BE2C (cell line): Measurements from ENCODE around the gene CSNK1D.

Experiments
- DNase-seq: peaks from one replicate; pipeline ENCODE4 v3.0.0-alpha.2; 2020
- H3K27me3 ChIP-seq: fragments of 250-450 bp; sonication (Bioruptor Pico); 2 replicates; pipeline ENCODE4 v1.5.1; 2020; ENCODE audit warnings: mild to moderate bottlenecking
- H3K36me3 ChIP-seq: fragments of 250-450 bp; sonication (Bioruptor Pico); 2 replicates; pipeline ENCODE4 v1.5.1; 2020; ENCODE audit warnings: mild to moderate bottlenecking
- H3K4me1 ChIP-seq: fragments of 250-450 bp; sonication (Bioruptor Pico); 2 replicates; pipeline ENCODE4 v1.5.1; 2020
- H3K4me3 ChIP-seq: 2 replicates; pipeline ENCODE4 v1.5.1; 2011; ENCODE audit warnings: low read depth, low read length
- H3K9me3 ChIP-seq: fragments of 250-450 bp; sonication (Bioruptor Pico); 2 replicates; pipeline ENCODE4 v1.5.1; 2020
- TF ChIP-seq, protein P1 (sequence below): IDR thresholded peaks from 2 replicates; pipeline ENCODE4 v1.5.1; 2012; ENCODE audit warnings: mild to moderate bottlenecking, low read depth, low read length

CSNK1D gene

DNA sequence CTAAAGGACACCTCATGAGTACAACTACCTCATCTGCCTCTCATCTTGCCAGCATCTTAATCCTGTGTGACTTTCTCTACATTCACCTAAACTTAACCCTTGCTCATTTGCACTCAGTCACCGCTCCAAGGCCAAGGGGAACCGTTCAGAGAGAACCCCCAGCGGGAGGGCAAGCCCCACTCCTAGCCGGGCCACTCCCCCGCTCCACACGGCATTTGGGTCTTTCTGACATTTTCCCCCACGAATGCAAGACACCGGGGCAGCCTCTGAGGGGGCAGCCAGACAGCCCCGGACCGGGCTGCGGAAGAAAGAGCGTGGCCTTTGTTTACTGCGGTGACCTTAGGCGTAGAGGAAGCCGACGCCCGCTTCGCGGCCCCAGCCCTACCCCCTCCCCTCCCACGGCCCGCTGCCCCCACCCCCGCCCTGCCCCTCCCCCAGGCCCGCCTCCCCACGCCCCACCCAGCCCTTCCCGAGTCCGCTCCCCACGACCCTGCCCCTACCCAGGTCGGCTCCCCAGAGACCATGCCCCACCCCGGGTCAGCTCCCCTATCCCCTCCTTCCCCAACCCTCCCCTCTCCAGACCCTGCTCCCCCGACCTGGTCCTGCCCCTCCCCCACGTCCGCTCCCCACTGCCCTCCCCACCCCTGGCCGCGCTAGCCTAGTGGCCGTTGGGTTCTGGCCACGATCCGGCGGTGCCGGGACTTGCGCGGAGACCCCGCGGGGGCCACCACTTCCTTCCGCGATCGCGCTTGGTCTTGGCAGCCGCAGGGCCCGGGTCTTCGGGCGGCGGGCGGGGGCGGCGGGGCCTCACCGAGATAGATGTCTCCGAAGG lies 789 bp downstream of the CSNK1D start:
- Histone ChIP-seq H3K4me1 (peaks cover 17% of the 10 kb centered on the region), H3K36me3 (peaks cover 44% of the 10 kb centered on the region), H3K9me3 (no peaks in the 10 kb centered on the region), H3K4me3 (peak overlapping the region; percentile 66), H3K27me3 (no peaks in the 10 kb centered on the region)
- DNase-seq = peak; percentile 40
- TF ChIP-seq, protein P1, sequence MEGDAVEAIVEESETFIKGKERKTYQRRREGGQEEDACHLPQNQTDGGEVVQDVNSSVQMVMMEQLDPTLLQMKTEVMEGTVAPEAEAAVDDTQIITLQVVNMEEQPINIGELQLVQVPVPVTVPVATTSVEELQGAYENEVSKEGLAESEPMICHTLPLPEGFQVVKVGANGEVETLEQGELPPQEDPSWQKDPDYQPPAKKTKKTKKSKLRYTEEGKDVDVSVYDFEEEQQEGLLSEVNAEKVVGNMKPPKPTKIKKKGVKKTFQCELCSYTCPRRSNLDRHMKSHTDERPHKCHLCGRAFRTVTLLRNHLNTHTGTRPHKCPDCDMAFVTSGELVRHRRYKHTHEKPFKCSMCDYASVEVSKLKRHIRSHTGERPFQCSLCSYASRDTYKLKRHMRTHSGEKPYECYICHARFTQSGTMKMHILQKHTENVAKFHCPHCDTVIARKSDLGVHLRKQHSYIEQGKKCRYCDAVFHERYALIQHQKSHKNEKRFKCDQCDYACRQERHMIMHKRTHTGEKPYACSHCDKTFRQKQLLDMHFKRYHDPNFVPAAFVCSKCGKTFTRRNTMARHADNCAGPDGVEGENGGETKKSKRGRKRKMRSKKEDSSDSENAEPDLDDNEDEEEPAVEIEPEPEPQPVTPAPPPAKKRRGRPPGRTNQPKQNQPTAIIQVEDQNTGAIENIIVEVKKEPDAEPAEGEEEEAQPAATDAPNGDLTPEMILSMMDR = no peak

DNA sequence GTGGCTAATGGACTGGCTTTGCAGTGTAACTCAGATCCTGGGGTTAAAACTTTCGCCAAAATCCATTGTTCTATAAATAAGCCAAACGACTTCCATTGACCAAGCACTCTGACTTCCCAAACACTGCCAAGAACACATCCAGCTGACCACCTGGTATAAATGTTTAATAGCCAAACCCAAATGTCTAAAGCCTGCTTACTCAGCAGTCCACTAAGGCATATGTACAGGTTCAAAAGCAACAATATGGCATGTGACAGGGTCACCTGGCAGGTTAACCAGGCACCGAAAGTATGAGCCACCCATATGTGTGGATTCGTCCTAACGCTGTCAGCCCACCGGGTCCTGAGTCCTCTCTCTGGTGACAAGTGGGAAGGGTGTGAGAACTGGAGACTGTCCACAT lies 2.1 kb downstream of the CSNK1D start:
- no peak for DNase-seq
- H3K4me3 ChIP-seq = peak overlapping the region; percentile 66; the same call in 1 of the 2 replicates
- H3K4me1 ChIP-seq = peaks cover 17% of the 10 kb centered on the region

DNA sequence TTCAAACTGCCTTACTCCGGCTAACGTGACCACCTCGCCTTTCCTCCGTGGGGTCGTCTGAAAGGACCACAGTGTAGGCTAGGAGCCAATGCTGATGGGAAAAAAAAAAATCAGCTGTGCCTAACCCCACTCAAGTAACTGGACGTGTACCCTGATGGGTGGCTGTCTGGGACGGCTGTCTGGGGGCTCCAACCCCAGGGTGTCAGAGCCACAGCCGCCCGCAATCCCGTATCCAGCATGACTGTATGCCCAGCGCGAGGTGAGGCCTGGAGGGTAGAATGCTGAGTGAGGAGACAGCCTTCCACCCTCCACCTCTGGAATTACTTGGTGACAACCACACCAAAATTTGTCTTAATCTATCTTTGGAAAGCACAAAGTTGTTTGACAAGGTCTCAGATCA lies 2.8 kb downstream of the CSNK1D start:
- Histone ChIP-seq H3K4me3 (no peak overlapping the region), H3K4me1 (peaks cover 17% of the 10 kb centered on the region)
- no peak for DNase-seq

More for the DNA sequence above, 2.1 kb downstream of the CSNK1D start:
- peaks cover 52% of the 10 kb centered on the region for H3K36me3 ChIP-seq
- H3K9me3 ChIP-seq = no peaks in the 10 kb centered on the region
- TF ChIP-seq, protein P1 = no peak
- H3K27me3 ChIP-seq = no peaks in the 10 kb centered on the region

DNA sequence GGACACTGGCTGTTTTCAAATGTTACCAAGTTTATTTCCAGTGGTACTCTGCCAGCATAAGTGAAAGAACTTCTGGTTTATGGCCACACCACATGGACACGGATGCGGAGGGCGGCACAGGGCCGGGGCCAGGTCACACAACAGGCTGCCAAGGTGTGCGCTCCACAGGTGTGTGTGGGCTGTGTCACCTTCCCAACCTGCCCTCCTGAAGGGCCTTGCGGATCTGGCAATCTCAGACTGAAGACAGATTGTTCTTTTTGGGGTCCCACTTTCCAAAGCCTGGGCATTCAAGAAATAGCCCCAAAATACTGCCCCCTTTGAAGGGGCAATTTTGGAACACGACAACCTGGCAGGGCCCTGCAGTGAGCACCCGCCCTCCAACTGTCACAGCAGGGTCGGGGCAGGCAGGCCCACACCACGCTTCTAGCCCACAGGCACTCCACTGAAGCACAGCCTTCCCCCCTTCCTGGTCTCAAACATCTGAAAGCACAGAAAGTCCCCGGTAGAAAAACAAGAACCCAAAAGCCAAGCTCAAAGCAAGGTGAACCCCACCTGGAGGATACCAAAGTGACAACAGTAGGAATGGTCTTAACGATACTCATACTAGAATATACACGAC lies 3.5 kb downstream of the CSNK1D start:
- H3K27me3 ChIP-seq = no peaks in the 10 kb centered on the region
- DNase-seq = no peak
- peaks cover 17% of the 10 kb centered on the region for H3K4me1 ChIP-seq
- H3K36me3 ChIP-seq = peaks cover 66% of the 10 kb centered on the region
- no peaks in the 10 kb centered on the region for H3K9me3 ChIP-seq
- TF ChIP-seq, protein P1 = no peak
- H3K4me3 ChIP-seq = no peak overlapping the region

More for the DNA sequence above, 2.8 kb downstream of the CSNK1D start:
- H3K27me3 ChIP-seq = no peaks in the 10 kb centered on the region
- no peaks in the 10 kb centered on the region for H3K9me3 ChIP-seq
- TF ChIP-seq, protein P1 = no peak
- peaks cover 60% of the 10 kb centered on the region for H3K36me3 ChIP-seq

DNA sequence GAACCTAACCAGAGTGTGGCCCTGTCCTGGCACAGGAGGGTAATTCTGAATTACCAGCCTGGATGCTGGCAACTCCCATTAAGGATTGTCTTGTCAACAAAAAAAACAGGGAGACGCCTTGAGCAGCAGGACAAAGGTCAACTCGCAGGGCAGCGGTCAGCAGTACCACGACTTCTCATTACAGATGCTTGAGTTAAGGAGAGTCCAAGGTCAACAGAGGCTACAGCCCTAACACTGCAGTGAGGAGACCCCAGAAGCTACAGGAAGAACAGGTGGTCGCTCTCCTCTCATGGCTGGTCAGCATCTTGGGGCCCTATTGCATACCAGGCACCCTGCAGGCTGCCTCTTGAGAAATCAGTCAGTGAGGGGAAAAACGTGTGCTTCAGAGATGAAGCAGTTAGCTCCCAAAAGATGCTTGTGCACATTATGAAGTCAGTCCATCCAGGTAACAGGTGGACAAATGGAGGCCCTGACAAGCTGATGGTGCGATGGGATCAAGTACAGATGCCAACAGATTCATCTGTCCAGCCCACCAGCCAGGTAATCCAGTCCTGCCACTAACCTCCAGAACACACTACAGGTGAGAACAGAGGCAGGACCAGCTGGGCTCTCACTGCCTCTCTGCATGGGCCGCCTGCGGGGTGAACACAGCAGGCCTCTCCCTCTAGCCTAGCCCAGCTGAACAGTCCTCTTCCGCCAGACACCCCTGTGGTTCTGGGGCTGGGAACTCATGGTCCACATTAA lies 4.2 kb downstream of the CSNK1D start:
- H3K4me3 ChIP-seq = no peak overlapping the region
- H3K4me1 ChIP-seq = peaks cover 17% of the 10 kb centered on the region
- no peaks in the 10 kb centered on the region for H3K9me3 ChIP-seq
- TF ChIP-seq, protein P1 = no peak
- no peaks in the 10 kb centered on the region for H3K27me3 ChIP-seq
- no peak for DNase-seq
- peaks cover 73% of the 10 kb centered on the region for H3K36me3 ChIP-seq
